ENCODE data around the gene SEMA6A. TPM values are rescaled to one million over a fixed set of nuclear protein-coding genes. Genes with fewer than 3 reads are reported as not detected.

Gene SEMA6A
- total RNA-seq, 2 donors from 2014 or later, result 79.6 to 328 TPM

- Histone ChIP-seq H3K27ac (ENCODE audit: low read depth, low read length) (no peak overlapping the region), H3K9ac (ENCODE audit: extremely low read depth, low read length, poor library complexity, severe bottlenecking) (no peak overlapping the region), H3K27me3 (ENCODE audit: control insufficient read depth, insufficient read depth, low read length, poor library complexity, severe bottlenecking) (no peaks in the 10 kb centered on the region), H3K4me3 (ENCODE audit: low read length) (no peak overlapping the region), H3K4me1 (ENCODE audit: control insufficient read depth, insufficient read depth, low read length) (no peaks in the 10 kb centered on the region), H3K36me3 (ENCODE audit: control insufficient read depth, insufficient read depth, low read length) (no peaks in the 10 kb centered on the region), H3K9me3 (ENCODE audit: control insufficient read depth, low read length) (no peaks in the 10 kb centered on the region)
- 83 to 92% methylated on average over 1 of the region's 1 CpG for WGBS, 2 experiments (ENCODE audit: insufficient coverage in 1 of 2, insufficient read length in 1 of 2)
- no peak overlapping the region for H3K27ac Mint-ChIP-seq
- DNase-seq, result no peak
- H3K4me1 Mint-ChIP-seq, result no peaks in the 10 kb centered on the region
- no peaks in the 10 kb centered on the region for H3K9me3 Mint-ChIP-seq
- H3K4me3 Mint-ChIP-seq, result no peak overlapping the region
- TF ChIP-seq CTCF (conservative IDR thresholded peaks at IDR 0.05), result no peak
- no peaks in the 10 kb centered on the region for H3K27me3 Mint-ChIP-seq (ENCODE audit: insufficient read depth)
- no peaks in the 10 kb centered on the region for H3K36me3 Mint-ChIP-seq (ENCODE audit: low read depth)
These were observed 155.4 kb downstream of the SEMA6A start for GRCh38 chr5:116419258-116419657.

GRCh38 chr5:116418774-116419173, 155.8 kb downstream of the SEMA6A start:
- no peak overlapping the region for H3K27ac Mint-ChIP-seq
- no peak for DNase-seq
- Histone ChIP-seq H3K9me3 (ENCODE audit: control insufficient read depth, low read length) (no peaks in the 10 kb centered on the region), H3K27me3 (ENCODE audit: control insufficient read depth, insufficient read depth, low read length, poor library complexity, severe bottlenecking) (no peaks in the 10 kb centered on the region), H3K9ac (ENCODE audit: extremely low read depth, low read length, poor library complexity, severe bottlenecking) (no peak overlapping the region), H3K27ac (ENCODE audit: low read depth, low read length) (no peak overlapping the region), H3K4me1 (ENCODE audit: control insufficient read depth, insufficient read depth, low read length) (no peaks in the 10 kb centered on the region), H3K36me3 (ENCODE audit: control insufficient read depth, insufficient read depth, low read length) (no peaks in the 10 kb centered on the region), H3K4me3 (ENCODE audit: low read length) (no peak overlapping the region)
- no peaks in the 10 kb centered on the region for H3K36me3 Mint-ChIP-seq (ENCODE audit: low read depth)
- H3K27me3 Mint-ChIP-seq (ENCODE audit: insufficient read depth), result no peaks in the 10 kb centered on the region
- TF ChIP-seq CTCF (conservative IDR thresholded peaks at IDR 0.05), result no peak
- 81 to 88% methylated on average over 3 of the region's 3 CpGs for WGBS, 2 experiments (ENCODE audit: insufficient coverage in 1 of 2, insufficient read length in 1 of 2)
- no peaks in the 10 kb centered on the region for H3K9me3 Mint-ChIP-seq
- no peaks in the 10 kb centered on the region for H3K4me1 Mint-ChIP-seq
- H3K4me3 Mint-ChIP-seq, result no peak overlapping the region

GRCh38 chr5:116418016-116418415, 156.6 kb downstream of the SEMA6A start:
- H3K27me3 ChIP-seq (ENCODE audit: control insufficient read depth, insufficient read depth, low read length, poor library complexity, severe bottlenecking), result no peaks in the 10 kb centered on the region
- no peaks in the 10 kb centered on the region for H3K9me3 Mint-ChIP-seq
- H3K36me3 Mint-ChIP-seq (ENCODE audit: low read depth), result no peaks in the 10 kb centered on the region
- no peak overlapping the region for H3K9ac ChIP-seq (ENCODE audit: extremely low read depth, low read length, poor library complexity, severe bottlenecking)
- H3K27me3 Mint-ChIP-seq (ENCODE audit: insufficient read depth), result no peaks in the 10 kb centered on the region
- no peaks in the 10 kb centered on the region for H3K4me1 Mint-ChIP-seq
- H3K4me3 Mint-ChIP-seq, result no peak overlapping the region
- 96% methylated on average over 2 of the region's 2 CpGs; no CpG with 5 or more reads in 1 of the 2 experiments for WGBS, 2 experiments (ENCODE audit: insufficient coverage in 1 of 2, insufficient read length in 1 of 2)
- no peaks in the 10 kb centered on the region for H3K4me1 ChIP-seq (ENCODE audit: control insufficient read depth, insufficient read depth, low read length)
- no peak for TF ChIP-seq CTCF (conservative IDR thresholded peaks at IDR 0.05)
- H3K27ac Mint-ChIP-seq, result no peak overlapping the region
- DNase-seq, result no peak
- no peaks in the 10 kb centered on the region for H3K9me3 ChIP-seq (ENCODE audit: control insufficient read depth, low read length)
- H3K4me3 ChIP-seq (ENCODE audit: low read length), result no peak overlapping the region
- H3K27ac ChIP-seq (ENCODE audit: low read depth, low read length), result no peak overlapping the region
- H3K36me3 ChIP-seq (ENCODE audit: control insufficient read depth, insufficient read depth, low read length), result no peaks in the 10 kb centered on the region
